Lung (tissue), 12 donors: Measurements from ENCODE around the gene FGGY. TPM values are rescaled to one million over a fixed set of nuclear protein-coding genes. Genes with fewer than 3 reads are reported as not detected.

Source experiments
- ATAC-seq: fragments of 200-7000 bp; cut with Tn5 transposase; one replicate; pipeline ENCODE4 v1.9.1; 2020; ENCODE audit warnings: moderate number of reproducible peaks; ENCODE audit not compliant: insufficient read depth, low FRiP score
- DNase-seq, 3 donors: peaks; one replicate each; pipeline ENCODE4 v3.0.0-alpha.2; 2013 to 2017
- H3K27ac ChIP-seq, 2 donors: one replicate each; pipeline ENCODE4 v1.5.1; 2013; ENCODE audit warnings: mild to moderate bottlenecking in 2 of 2, moderate library complexity in 2 of 2, control low read depth in 1 of 2, inconsistent platforms in 1 of 2, low read depth in 1 of 2, low read length in 1 of 2
- H3K27me3 ChIP-seq, 3 donors: one replicate each; pipeline ENCODE4 v1.5.1; 2013; ENCODE audit warnings: low read length in 2 of 3; ENCODE audit not compliant: control insufficient read depth in 3 of 3, insufficient read depth in 3 of 3
- H3K36me3 ChIP-seq, 4 donors: one replicate each; pipeline ENCODE4 v1.5.1; 2013; ENCODE audit warnings: low read length in 4 of 4, mild to moderate bottlenecking in 1 of 4, moderate library complexity in 1 of 4; ENCODE audit not compliant: control insufficient read depth in 4 of 4, insufficient read depth in 4 of 4
- H3K4me1 ChIP-seq, 5 donors: one replicate each; pipeline ENCODE4 v1.5.1; 2013; ENCODE audit warnings: low read length in 5 of 5, mild to moderate bottlenecking in 2 of 5, moderate library complexity in 1 of 5; ENCODE audit not compliant: control insufficient read depth in 5 of 5, insufficient read depth in 5 of 5
- H3K4me3 ChIP-seq: one replicate; pipeline ENCODE4 v1.5.1; 2013; ENCODE audit warnings: mild to moderate bottlenecking, control low read depth, moderate library complexity
- H3K9ac ChIP-seq, 2 donors: one replicate each; pipeline ENCODE4 v1.5.1; 2013; ENCODE audit warnings: low read length in 2 of 2, control low read depth in 1 of 2; ENCODE audit not compliant: insufficient read depth in 1 of 2
- H3K9me3 ChIP-seq, 4 donors: one replicate each; pipeline ENCODE4 v1.5.1; 2013; ENCODE audit warnings: low read length in 3 of 4, mild to moderate bottlenecking in 1 of 4, moderate library complexity in 1 of 4; ENCODE audit not compliant: control insufficient read depth in 4 of 4, insufficient read depth in 3 of 4
- WGBS, 2 donors: extraction: QIAGEN DNeasy Blood & Tissue Kit; methylation state at CpG; one replicate each; pipeline ENCODE4 v1.1.7; 2013; 5-methylcytosine and 5-hydroxymethylcytosine counted together
- polyA plus RNA-seq, 2 donors: library from polyadenylated mRNA; stranded (reverse); fragments of 200-250 nt; gene quantifications; one replicate each; pipeline ENCODE4 v1.2.1, GENCODE V29; 2013
- total RNA-seq, 2 donors: library from RNA; depleted of rRNA in 1 of 2; stranded (reverse); fragments of >200 nt in 1 of 2; gene quantifications; one replicate each; pipeline ENCODE4 v1.2.1, GENCODE V29; 2014 to 2021
- TF ChIP-seq, protein P1 (sequence below): IDR thresholded peaks from 2 replicates; pipeline ENCODE4 v1.5.1; 2012; ENCODE audit warnings: mild to moderate bottlenecking; ENCODE audit errors: control extremely low read depth, extremely low read depth
- donor health status: control.
- donor health status: control.
- donor health status: Bipolar disorder and iron deficiency.
- donor health status: healthy.
- donor health status: DM: yes; HTN: yes; CAD: no.

FGGY gene
- total and polyA plus RNA-seq, 4 donors: 16.1 to 42.3 (median 18.3) TPM

DNA sequence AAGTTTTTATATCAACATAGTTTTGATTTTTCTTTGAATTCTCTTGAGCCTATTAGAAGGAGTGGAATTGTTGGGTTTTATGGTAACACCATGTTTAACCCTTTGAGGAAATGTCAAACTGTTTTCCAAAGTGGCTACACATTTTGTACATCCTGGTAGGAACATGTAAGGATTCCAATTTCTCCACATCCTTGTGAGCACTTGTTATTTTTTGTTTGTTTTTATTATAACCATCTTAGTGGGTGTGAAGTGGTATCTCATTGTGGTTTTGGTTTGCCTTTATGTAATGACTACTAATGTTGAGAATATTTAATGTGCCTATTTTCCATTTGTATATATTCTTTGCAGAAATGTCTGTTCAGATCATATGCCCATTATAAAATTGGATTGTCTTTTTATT lies 120.5 kb downstream of the FGGY start:
- Histone ChIP-seq H3K27me3 (no peaks in the 10 kb centered on the region), H3K27ac (no peak overlapping the region), H3K9me3 (no peaks in the 10 kb centered on the region), H3K4me3 (no peak overlapping the region), H3K9ac (no peak overlapping the region), H3K4me1 (peaks cover 0 to 22% (median 13%) of the 10 kb centered on the region in 5 donors), H3K36me3 (no peaks in the 10 kb centered on the region)
- DNase-seq (no peak), ATAC-seq (no peak)
- TF ChIP-seq, protein P1, sequence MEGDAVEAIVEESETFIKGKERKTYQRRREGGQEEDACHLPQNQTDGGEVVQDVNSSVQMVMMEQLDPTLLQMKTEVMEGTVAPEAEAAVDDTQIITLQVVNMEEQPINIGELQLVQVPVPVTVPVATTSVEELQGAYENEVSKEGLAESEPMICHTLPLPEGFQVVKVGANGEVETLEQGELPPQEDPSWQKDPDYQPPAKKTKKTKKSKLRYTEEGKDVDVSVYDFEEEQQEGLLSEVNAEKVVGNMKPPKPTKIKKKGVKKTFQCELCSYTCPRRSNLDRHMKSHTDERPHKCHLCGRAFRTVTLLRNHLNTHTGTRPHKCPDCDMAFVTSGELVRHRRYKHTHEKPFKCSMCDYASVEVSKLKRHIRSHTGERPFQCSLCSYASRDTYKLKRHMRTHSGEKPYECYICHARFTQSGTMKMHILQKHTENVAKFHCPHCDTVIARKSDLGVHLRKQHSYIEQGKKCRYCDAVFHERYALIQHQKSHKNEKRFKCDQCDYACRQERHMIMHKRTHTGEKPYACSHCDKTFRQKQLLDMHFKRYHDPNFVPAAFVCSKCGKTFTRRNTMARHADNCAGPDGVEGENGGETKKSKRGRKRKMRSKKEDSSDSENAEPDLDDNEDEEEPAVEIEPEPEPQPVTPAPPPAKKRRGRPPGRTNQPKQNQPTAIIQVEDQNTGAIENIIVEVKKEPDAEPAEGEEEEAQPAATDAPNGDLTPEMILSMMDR: no peak

DNA sequence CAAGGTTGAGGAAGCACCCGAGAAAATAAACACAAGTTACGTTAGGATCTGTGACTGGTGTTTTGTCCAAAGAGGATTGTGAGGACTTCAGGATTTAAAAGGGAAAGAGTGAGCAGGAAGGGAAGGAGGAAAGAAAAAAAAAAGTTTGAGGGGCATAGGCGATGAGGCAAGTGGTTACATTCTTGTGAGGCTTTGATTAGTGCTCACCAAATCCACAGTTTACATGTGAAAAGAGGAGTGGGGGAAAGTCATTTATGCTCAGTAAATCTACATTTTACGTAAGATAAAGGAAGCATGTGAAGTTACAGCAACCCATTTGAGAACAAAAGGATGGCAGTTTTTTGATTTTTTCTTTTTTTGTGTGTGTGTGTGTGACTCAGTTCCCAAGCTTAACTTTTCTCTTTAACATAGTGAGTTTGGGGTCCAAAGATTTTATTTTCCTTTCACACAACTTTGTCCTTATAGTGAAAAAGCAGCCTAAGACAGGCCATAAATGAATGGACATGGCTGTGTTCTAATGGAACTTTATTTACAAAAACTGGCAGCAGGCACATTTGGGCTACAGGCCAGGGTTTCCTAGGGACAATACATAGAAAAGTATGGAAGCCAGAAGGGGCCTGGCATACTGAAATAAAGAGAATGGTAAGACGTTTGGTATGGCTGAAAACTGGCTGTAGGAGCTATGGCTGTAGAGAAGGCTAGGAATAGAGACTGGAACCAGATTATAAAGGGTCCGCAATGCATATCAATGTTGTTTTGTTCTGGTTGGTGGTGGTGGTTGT lies 121.7 kb downstream of the FGGY start:
- ATAC-seq (no peak), DNase-seq (peak in 2 of 3 donors; percentile 38 to 40)
- 77 to 85% methylated on average over 6 of the region's 6 CpGs for WGBS, 2 donors
- Histone ChIP-seq H3K36me3 (no peaks in the 10 kb centered on the region), H3K4me1 (peaks cover 2 to 28% (median 7%) of the 10 kb centered on the region in 5 donors), H3K4me3 (no peak overlapping the region), H3K27me3 (no peaks in the 10 kb centered on the region), H3K27ac (no peak overlapping the region), H3K9ac (no peak overlapping the region), H3K9me3 (no peaks in the 10 kb centered on the region)
- TF ChIP-seq, protein P1: no peak

GRCh38 chr1:59419361-59420140 lies 122.7 kb downstream of the FGGY start:
- no peaks in the 10 kb centered on the region for H3K36me3 ChIP-seq
- H3K9me3 ChIP-seq: no peaks in the 10 kb centered on the region
- H3K27ac ChIP-seq: no peak overlapping the region
- H3K4me1 ChIP-seq: peaks cover 4 to 28% (median 7%) of the 10 kb centered on the region in 5 donors
- H3K9ac ChIP-seq: no peak overlapping the region
- WGBS, 2 donors: 88 to 94% methylated on average over 6 of the region's 6 CpGs
- TF ChIP-seq, protein P1: no peak
- peak in 2 of 3 donors; percentile 52 to 76 for DNase-seq
- no peaks in the 10 kb centered on the region for H3K27me3 ChIP-seq
- ATAC-seq: no peak
- H3K4me3 ChIP-seq: no peak overlapping the region
